ENCODE data around the gene GDPD5.
A peak's percentile ranks its signal among the peaks of the same experiment; 100 is the strongest.

GDPD5 gene

DNA sequence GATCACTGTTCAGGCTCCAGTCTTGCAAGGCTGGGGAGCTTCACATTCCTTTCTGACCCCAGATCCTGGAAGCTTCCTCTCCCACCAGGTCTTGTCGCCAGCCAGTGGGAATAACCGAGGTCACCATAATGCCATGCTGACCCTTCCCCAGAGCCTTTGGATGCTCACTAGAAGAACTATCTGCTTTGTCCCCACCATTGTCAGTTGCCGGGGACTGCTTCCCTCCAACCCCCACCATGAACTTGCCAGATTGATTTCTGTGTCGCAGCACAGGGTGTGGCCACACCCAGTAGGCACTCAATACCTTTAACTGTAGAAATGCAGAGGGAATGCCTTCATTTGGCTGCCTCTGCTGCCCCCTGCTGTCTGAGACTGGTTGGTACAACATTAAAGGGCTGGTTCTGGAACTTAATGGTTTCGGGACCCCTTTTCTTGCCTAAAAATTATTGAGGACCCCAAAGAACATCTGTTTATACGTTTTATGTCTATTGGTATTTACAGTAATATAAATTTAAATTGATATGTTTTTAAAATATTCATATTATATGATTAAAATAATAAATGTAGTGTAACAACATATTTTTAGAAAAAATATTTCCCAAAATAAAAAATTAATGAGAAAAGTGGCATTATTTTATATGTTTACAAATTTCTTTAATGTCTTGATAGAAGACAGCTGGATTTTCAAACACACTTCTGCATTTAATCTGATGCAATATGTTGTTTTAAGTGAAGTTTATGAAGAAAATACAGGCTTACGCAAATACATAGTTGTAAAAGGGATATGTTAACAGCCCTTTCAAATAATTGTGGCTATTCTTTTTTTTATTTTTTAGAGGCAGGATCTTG, 6.7 kb upstream of the GDPD5 start:
- Histone ChIP-seq H3K36me3 (ENCODE audit: insufficient read depth, low read length) (no peaks in the 10 kb centered on the region), H2AFZ (ENCODE audit: low read length, unreplicated experiment) (no peak overlapping the region), H3K27me3 (ENCODE audit: insufficient read depth, low read length) (no peaks in the 10 kb centered on the region), H3K4me1 (ENCODE audit: control insufficient read depth, insufficient read depth, low read length, unreplicated experiment) (peaks cover 7% of the 10 kb centered on the region), H3K27ac (ENCODE audit: low read depth, low read length) (no peak overlapping the region), H3K79me2 (ENCODE audit: control insufficient read depth, insufficient read depth, low read length, unreplicated experiment) (no peaks in the 10 kb centered on the region), H3K4me3 (ENCODE audit: low read depth, low read length) (no peak overlapping the region)

GRCh38 chr11:75531325-75531724, 5.6 kb upstream of the GDPD5 start:
- peaks cover 7% of the 10 kb centered on the region for H3K4me1 ChIP-seq (ENCODE audit: control insufficient read depth, insufficient read depth, low read length, unreplicated experiment)
- no peak overlapping the region for H2AFZ ChIP-seq (ENCODE audit: low read length, unreplicated experiment)
- H3K36me3 ChIP-seq (ENCODE audit: insufficient read depth, low read length): no peaks in the 10 kb centered on the region
- no peak overlapping the region for H3K4me3 ChIP-seq (ENCODE audit: low read depth, low read length)
- no peaks in the 10 kb centered on the region for H3K27me3 ChIP-seq (ENCODE audit: insufficient read depth, low read length)
- H3K27ac ChIP-seq (ENCODE audit: low read depth, low read length): no peak overlapping the region
- H3K79me2 ChIP-seq (ENCODE audit: control insufficient read depth, insufficient read depth, low read length, unreplicated experiment): no peaks in the 10 kb centered on the region

DNA sequence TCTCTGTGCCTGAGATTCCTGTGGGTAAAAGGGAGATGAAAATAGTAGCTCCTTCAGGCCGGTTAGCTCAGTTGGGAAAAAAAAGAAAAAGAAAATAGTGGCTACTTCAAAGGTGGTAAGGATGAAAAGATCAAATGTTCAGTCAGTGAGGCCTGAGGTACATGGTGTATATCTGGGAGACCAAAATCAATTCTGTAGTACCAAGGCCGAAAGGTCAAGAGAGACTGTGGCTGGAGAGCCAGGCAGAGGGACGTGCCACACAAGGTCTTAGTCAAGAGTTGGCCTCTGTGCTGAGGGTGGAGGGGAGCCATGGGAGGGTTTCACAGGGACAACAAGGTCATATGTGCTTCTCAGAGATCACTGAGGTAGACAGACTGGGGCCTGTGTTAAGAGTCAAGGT, 4.8 kb upstream of the GDPD5 start:
- no peaks in the 10 kb centered on the region for H3K36me3 ChIP-seq (ENCODE audit: insufficient read depth, low read length)
- no peak overlapping the region for H2AFZ ChIP-seq (ENCODE audit: low read length, unreplicated experiment)
- H3K27me3 ChIP-seq (ENCODE audit: insufficient read depth, low read length): no peaks in the 10 kb centered on the region
- H3K79me2 ChIP-seq (ENCODE audit: control insufficient read depth, insufficient read depth, low read length, unreplicated experiment): no peaks in the 10 kb centered on the region
- H3K4me1 ChIP-seq (ENCODE audit: control insufficient read depth, insufficient read depth, low read length, unreplicated experiment): peaks cover 7% of the 10 kb centered on the region
- no peak overlapping the region for H3K4me3 ChIP-seq (ENCODE audit: low read depth, low read length)
- no peak overlapping the region for H3K27ac ChIP-seq (ENCODE audit: low read depth, low read length)

- no peak overlapping the region for H3K27ac ChIP-seq (ENCODE audit: low read depth, low read length)
- H3K27me3 ChIP-seq (ENCODE audit: insufficient read depth, low read length): peaks cover 5% of the 10 kb centered on the region; the same call in 1 of the 2 replicates
- peaks cover 7% of the 10 kb centered on the region for H3K4me1 ChIP-seq (ENCODE audit: control insufficient read depth, insufficient read depth, low read length, unreplicated experiment)
- no peaks in the 10 kb centered on the region for H3K79me2 ChIP-seq (ENCODE audit: control insufficient read depth, insufficient read depth, low read length, unreplicated experiment)
- H2AFZ ChIP-seq (ENCODE audit: low read length, unreplicated experiment): no peak overlapping the region
- H3K4me3 ChIP-seq (ENCODE audit: low read depth, low read length): no peak overlapping the region
- no peaks in the 10 kb centered on the region for H3K36me3 ChIP-seq (ENCODE audit: insufficient read depth, low read length)
Measured at GRCh38 chr11:75527938-75528735, 2.4 kb upstream of the GDPD5 start.

- H3K4me1 ChIP-seq (ENCODE audit: control insufficient read depth, insufficient read depth, low read length, unreplicated experiment): peaks cover 7% of the 10 kb centered on the region
- H3K27me3 ChIP-seq (ENCODE audit: insufficient read depth, low read length): peaks cover 5% of the 10 kb centered on the region; the same call in 1 of the 2 replicates
- H3K79me2 ChIP-seq (ENCODE audit: control insufficient read depth, insufficient read depth, low read length, unreplicated experiment): no peaks in the 10 kb centered on the region
- H3K4me3 ChIP-seq (ENCODE audit: low read depth, low read length): no peak overlapping the region
- no peak overlapping the region for H3K27ac ChIP-seq (ENCODE audit: low read depth, low read length)
- H2AFZ ChIP-seq (ENCODE audit: low read length, unreplicated experiment): no peak overlapping the region
- H3K36me3 ChIP-seq (ENCODE audit: insufficient read depth, low read length): no peaks in the 10 kb centered on the region
Measured at GRCh38 chr11:75527130-75527529, 1.4 kb upstream of the GDPD5 start.

GRCh38 chr11:75526192-75526541, 426 bp upstream of the GDPD5 start:
- H3K27ac ChIP-seq (ENCODE audit: low read depth, low read length): no peak overlapping the region
- H2AFZ ChIP-seq (ENCODE audit: low read length, unreplicated experiment): peak overlapping the region; percentile 80

GRCh38 chr11:75524665-75525432, 892 bp downstream of the GDPD5 start:
- Histone ChIP-seq H3K27me3 (ENCODE audit: insufficient read depth, low read length) (peaks cover 5% of the 10 kb centered on the region; the same call in 1 of the 2 replicates), H2AFZ (ENCODE audit: low read length, unreplicated experiment) (peak overlapping the region; percentile 66), H3K79me2 (ENCODE audit: control insufficient read depth, insufficient read depth, low read length, unreplicated experiment) (no peaks in the 10 kb centered on the region), H3K27ac (ENCODE audit: low read depth, low read length) (no peak overlapping the region), H3K36me3 (ENCODE audit: insufficient read depth, low read length) (no peaks in the 10 kb centered on the region), H3K4me1 (ENCODE audit: control insufficient read depth, insufficient read depth, low read length, unreplicated experiment) (peaks cover 7% of the 10 kb centered on the region), H3K4me3 (ENCODE audit: low read depth, low read length) (peak overlapping the region; percentile 86)

More at GRCh38 chr11:75526192-75526541, 426 bp upstream of the GDPD5 start:
- no peaks in the 10 kb centered on the region for H3K36me3 ChIP-seq (ENCODE audit: insufficient read depth, low read length)
- H3K4me1 ChIP-seq (ENCODE audit: control insufficient read depth, insufficient read depth, low read length, unreplicated experiment): peaks cover 7% of the 10 kb centered on the region
- peak overlapping the region; percentile 86 for H3K4me3 ChIP-seq (ENCODE audit: low read depth, low read length)
- peaks cover 5% of the 10 kb centered on the region; the same call in 1 of the 2 replicates for H3K27me3 ChIP-seq (ENCODE audit: insufficient read depth, low read length)
- no peaks in the 10 kb centered on the region for H3K79me2 ChIP-seq (ENCODE audit: control insufficient read depth, insufficient read depth, low read length, unreplicated experiment)

DNA sequence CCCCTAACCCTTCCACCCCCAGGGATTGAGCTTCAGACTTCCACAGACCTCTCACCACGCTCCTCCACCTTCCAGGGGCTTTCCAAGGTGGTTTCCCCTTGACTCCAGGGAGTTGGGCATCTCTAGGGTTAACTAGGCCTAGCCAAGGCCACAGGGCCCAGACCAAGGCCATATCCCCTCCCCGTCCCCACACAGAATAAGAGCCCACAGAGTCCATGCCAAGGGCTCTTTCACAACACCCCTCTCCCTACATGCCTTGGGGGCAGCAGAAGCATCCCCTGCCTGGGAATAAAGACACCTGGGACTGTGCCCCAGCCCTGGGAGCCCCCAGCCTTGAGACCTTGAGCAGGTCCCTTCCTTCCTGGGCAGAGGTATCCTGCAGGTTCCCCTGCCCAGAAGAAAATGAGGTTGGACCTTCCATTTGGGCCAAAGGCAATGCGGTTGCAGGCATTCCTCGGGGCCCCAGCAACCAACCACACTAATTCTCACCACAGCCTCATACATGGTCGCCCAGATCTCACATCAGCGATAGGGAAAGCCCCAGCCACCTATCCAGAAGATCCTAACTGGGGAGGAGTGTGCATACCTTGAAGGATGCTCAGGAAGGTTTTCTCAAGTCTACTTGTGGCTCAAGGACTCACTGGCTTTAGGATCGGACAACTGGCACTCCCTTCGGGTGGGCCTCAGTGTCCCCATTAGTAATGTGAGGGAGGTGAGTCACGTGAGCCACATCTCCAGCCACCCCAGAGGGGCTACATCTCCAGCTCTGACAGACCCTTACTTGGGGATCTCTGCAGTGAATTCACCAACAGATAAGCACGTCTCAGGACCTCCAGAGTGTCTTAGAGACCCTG, 1.7 kb downstream of the GDPD5 start:
- Histone ChIP-seq H3K4me3 (ENCODE audit: low read depth, low read length) (no peak overlapping the region; the same call in 1 of the 2 replicates), H3K4me1 (ENCODE audit: control insufficient read depth, insufficient read depth, low read length, unreplicated experiment) (peaks cover 7% of the 10 kb centered on the region), H3K79me2 (ENCODE audit: control insufficient read depth, insufficient read depth, low read length, unreplicated experiment) (no peaks in the 10 kb centered on the region), H3K36me3 (ENCODE audit: insufficient read depth, low read length) (no peaks in the 10 kb centered on the region), H3K27ac (ENCODE audit: low read depth, low read length) (no peak overlapping the region), H2AFZ (ENCODE audit: low read length, unreplicated experiment) (no peak overlapping the region), H3K27me3 (ENCODE audit: insufficient read depth, low read length) (peaks cover 5% of the 10 kb centered on the region; the same call in 1 of the 2 replicates)

DNA sequence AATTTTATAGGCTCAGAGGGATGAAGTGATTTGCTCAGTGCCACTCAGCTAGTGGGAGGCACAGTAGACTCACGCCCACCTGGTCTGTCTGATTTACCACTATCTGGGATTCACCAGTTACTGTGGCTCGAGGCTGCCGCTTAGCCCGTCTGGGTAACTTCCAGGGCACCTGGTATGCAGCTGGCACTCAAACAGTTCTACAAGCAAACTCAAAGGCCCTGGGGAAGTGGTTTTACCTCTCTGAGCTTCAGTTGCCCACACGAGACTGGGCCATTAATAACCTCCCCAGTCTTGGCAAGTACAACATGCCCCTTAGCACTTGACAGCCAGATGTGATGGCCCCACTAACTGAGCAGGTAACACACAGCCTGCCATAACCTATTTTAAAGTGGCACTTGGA, 2.6 kb downstream of the GDPD5 start:
- no peak overlapping the region for H3K4me3 ChIP-seq (ENCODE audit: low read depth, low read length)
- peaks cover 5% of the 10 kb centered on the region; the same call in 1 of the 2 replicates for H3K27me3 ChIP-seq (ENCODE audit: insufficient read depth, low read length)
- no peaks in the 10 kb centered on the region for H3K79me2 ChIP-seq (ENCODE audit: control insufficient read depth, insufficient read depth, low read length, unreplicated experiment)
- no peak overlapping the region for H3K27ac ChIP-seq (ENCODE audit: low read depth, low read length)
- peaks cover 7% of the 10 kb centered on the region for H3K4me1 ChIP-seq (ENCODE audit: control insufficient read depth, insufficient read depth, low read length, unreplicated experiment)
- H3K36me3 ChIP-seq (ENCODE audit: insufficient read depth, low read length): no peaks in the 10 kb centered on the region
- H2AFZ ChIP-seq (ENCODE audit: low read length, unreplicated experiment): no peak overlapping the region

All from ACC112 (cell line).